HG03064 (cell line): Measurements from ENCODE around the gene SLIT1.

Experiments used
- ATAC-seq: cut with Tn5 transposase; IDR thresholded peaks from one replicate; pipeline ENCODE4 v1.9.1; 2021; ENCODE audit warnings: low read depth; ENCODE audit not compliant: unreplicated experiment

Gene SLIT1

GRCh38 chr10:97069026-97069425 is 116.7 kb downstream of the SLIT1 start:
- ATAC-seq = no peak

- no peak for ATAC-seq
Measured at GRCh38 chr10:97067716-97068391, 117.9 kb downstream of the SLIT1 start.

- no peak for ATAC-seq
Measured at GRCh38 chr10:97066877-97067555, 118.7 kb downstream of the SLIT1 start.

- ATAC-seq = no peak
Measured at GRCh38 chr10:97065686-97066660, 119.8 kb downstream of the SLIT1 start.

GRCh38 chr10:97065128-97065527 is 120.6 kb downstream of the SLIT1 start:
- no peak for ATAC-seq

- ATAC-seq = no peak
Measured at GRCh38 chr10:97063983-97064837, 121.5 kb downstream of the SLIT1 start.

- no peak for ATAC-seq
Measured at GRCh38 chr10:97063271-97063982, 122.3 kb downstream of the SLIT1 start.

- no peak for ATAC-seq
Measured at GRCh38 chr10:97062456-97062855, 123.3 kb downstream of the SLIT1 start.

- no peak for ATAC-seq
Measured at GRCh38 chr10:97062046-97062445, 123.7 kb downstream of the SLIT1 start.

- no peak for ATAC-seq
Measured at GRCh38 chr10:97061423-97061822, 124.3 kb downstream of the SLIT1 start.

GRCh38 chr10:97060441-97061084 is 125.2 kb downstream of the SLIT1 start:
- no peak for ATAC-seq

GRCh38 chr10:97059872-97060205 is 125.9 kb downstream of the SLIT1 start:
- ATAC-seq = no peak

GRCh38 chr10:97059006-97059871 is 126.5 kb downstream of the SLIT1 start:
- no peak for ATAC-seq

- no peak for ATAC-seq
Measured at GRCh38 chr10:97058521-97058920, 127.2 kb downstream of the SLIT1 start.

GRCh38 chr10:97057491-97058235 is 128.1 kb downstream of the SLIT1 start:
- ATAC-seq = no peak

GRCh38 chr10:97056003-97056630 is 129.6 kb downstream of the SLIT1 start:
- no peak for ATAC-seq

- ATAC-seq = no peak
Measured at GRCh38 chr10:97053276-97053675, 132.5 kb downstream of the SLIT1 start.
